ENCODE results near the gene DNM1L. TPM values are rescaled to one million over a fixed set of nuclear protein-coding genes. Genes with fewer than 3 reads are reported as not detected.

The DNM1L gene
- total RNA-seq, 1 experiment from 2014 or later = 59.4 TPM

DNA sequence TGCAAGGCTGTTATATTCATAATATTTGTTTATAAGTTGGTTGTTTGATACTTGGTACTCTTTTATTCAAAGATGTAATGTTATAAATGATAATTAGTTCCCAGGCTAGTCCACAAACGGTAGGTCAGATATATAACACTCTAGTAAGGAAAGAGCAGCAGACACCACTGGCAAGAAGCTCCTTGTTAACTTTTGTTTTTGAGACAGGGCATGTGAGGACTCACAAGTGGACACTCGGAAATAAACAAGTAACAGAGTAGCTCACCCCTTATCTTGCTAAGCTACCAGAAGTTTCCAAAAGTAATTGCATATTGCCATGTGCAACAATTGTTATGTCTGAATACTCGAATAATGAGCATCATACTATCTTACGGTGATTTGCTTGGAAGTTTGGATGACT is 115.2 kb downstream of the DNM1L start:
- in situ Hi-C loops (cut with HindIII; ENCODE audit: low sequenced_read_pairs) = no loop called here
- DNase-seq (ENCODE audit: low spot score) = no peak

Other genes with a start within 250 kb of the DNM1L start
- gene YARS2, start 76.6 kb downstream of the DNM1L start, total RNA-seq (2014; rRNA removed; shearing (Covaris generic)) = 66.4 and 78.7 TPM in 2 replicates
- gene PKP2, start 217.5 kb downstream of the DNM1L start, total RNA-seq (2014; rRNA removed; shearing (Covaris generic)) = 6.5 and 10.2 TPM in 2 replicates